Measurements from ENCODE around the gene NDE1.

NDE1 gene

DNA sequence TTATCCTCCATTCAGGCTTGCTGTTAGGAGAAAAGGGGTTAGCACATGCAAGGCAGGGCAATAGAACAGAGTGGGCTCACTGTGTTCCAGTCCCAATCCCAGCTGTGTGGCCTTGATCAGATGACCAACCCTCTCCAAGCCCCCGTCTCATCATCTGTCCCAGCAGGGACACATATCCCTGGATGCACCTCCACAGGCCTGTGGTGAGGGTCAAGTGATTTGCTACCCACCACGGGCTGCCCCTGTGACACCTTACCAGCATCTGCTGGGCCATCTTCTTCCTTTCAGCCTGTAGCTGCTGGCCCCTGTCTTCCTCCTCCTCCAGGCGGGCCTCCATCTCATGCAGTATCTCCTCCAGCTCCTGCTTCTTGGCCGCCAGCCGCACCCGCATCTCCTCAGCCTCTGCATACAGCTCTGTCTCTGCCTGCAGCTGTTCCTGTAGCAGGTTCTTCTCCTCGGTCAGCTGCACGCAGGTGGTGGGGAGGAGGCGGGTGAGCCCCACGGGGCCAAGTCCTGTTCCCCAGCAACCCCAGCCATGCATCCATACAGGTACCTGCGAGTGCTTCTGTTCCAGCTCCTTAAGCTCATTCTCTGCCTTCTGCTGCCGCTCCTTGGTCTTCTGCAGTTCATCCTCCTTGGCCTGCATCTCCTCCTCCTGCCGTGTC is 91.3 kb downstream of the NDE1 start:
- no peak for DNase-seq

DNA sequence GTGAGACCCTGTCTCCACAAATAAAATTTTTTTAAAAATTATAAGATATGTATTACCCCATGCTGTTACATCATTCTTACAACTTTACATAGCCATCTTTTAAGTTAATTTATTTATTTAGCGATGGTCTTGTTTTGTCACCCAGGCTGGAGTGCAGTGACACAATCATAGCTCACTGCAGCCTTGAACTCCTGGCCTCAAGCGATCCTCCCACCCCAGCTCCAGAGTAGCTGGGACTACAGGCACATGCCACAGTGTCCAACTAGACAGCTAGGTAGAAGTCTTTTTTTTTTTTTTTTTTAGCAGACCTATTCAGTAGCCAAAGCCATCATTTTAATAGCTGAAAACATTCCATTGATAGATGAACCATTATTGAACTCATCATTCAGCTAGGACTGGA is 92.7 kb downstream of the NDE1 start:
- no peak for DNase-seq

DNA sequence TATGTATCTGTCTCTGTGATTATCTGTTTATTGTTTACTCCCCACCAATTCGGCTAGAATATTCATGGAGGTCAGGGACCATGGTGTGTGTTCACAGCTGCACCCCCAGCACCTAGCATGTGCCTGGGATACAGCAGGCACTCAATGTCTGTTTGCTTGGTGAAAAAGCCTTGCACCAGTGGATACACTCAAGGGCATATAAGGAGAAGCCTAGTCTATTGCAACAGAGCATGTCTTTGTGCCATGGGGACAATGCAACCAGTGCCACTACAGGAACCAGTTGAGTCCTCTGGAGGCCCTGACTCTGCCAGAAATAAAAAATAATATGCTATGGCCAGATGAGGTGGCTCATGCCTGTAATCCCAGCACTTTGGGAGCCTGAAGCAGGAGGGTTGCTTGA is 93.6 kb downstream of the NDE1 start:
- DNase-seq, result no peak

DNA sequence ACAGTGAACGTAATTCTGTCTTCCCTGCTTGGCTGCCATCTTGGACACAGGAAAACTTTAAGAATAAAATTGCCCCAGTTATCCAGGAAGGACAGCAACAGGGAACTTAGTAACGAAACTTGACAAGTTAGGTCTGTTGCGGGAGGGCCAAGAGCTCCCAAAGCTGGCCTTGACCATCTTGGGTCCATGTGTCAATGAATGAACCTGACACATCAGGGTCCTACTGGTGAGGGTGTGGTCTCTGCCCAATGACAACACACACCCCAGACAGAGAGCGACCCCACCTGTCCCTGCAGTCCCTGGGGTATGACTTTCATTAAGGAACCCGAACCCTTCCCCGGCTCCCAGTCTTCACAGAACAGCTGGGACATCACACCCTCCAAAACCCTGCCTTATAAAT is 96.3 kb downstream of the NDE1 start:
- no peak for DNase-seq

DNA sequence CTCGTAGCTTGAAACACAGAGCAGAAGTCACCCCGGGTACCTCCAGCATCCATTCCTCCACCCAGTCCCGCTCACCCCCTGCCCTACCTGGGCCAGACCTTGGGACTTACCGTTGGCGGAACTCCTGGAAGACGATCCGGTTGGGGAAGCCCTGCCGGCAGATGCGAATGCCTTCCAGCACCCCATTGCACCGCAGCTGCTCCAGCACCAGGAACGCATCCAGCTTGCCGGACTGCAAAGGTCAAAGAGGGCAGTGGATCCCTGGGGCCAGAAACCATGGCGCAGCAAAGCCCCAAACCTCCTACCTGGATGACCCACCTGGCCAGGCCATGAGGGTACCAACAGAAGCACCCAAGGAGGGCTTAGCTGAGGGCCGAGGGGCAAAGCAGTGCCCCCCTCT is 97.9 kb downstream of the NDE1 start:
- DNase-seq, result no peak

- DNase-seq, result no peak
These were observed 98.6 kb downstream of the NDE1 start for GRCh38 chr16:15748654-15749053.

DNA sequence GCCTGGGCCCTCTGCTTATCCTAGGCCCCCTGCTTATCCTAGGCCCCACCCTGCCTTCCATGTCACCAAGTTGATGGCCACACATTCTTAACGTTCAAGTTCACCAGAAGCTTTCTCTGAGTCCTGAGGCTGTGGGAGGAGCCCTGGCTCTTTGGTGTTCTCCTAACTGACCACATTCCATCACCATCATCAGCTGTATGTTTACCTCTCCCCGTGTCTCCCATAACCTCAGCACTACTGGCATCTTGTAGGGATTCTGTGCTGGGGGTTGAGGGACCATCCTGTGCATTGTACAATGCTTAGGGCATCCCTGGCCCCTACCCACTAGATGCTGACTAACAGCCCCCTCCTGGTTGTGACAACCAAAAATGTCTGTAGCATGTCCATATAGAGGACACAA is 99.3 kb downstream of the NDE1 start:
- no peak for DNase-seq

- DNase-seq, result no peak
These were observed 99.9 kb downstream of the NDE1 start for GRCh38 chr16:15749985-15750384.

- DNase-seq, result no peak
These were observed 101.9 kb downstream of the NDE1 start for GRCh38 chr16:15751940-15752339.

DNA sequence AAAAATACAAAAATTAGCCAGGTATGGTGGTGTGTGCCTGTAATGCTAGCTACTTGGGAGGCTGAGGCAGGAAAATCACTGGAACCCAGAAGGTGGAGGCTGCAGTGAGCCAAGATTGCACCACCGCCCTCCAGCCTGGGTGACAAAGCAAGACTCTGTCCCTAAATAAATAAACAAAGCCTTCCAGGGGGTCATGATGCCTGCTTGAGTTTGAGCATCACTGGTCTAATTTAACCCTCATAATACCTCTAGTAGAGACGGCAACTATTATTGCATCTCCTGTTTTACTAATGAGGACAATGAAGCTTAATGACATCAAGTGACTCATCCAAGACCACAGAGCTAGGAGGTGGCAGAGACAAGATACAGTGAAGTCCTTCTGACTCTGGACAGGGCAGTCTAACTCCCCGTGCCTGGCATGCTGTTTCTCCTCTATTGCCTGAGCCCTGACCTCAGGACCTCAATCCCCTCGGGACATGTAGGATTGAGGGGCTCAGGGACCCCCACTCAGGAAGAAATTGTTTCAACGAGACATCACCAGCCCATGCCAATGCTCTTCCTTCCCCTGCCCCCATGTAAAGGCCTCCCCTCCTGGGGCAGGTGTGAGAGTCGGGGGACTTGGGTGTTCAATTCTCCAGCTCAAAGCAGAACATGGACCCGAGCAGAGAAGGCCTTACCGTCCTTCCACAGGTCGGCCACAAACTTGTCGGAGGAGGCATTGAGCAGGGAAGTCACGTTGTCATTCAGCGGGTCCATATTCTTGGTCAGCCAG is 102.9 kb downstream of the NDE1 start:
- no peak for DNase-seq

GRCh38 chr16:15754821-15755534 is 104.9 kb downstream of the NDE1 start:
- DNase-seq, result no peak

GRCh38 chr16:15757077-15757386 is 107.0 kb downstream of the NDE1 start:
- no peak for DNase-seq

DNA sequence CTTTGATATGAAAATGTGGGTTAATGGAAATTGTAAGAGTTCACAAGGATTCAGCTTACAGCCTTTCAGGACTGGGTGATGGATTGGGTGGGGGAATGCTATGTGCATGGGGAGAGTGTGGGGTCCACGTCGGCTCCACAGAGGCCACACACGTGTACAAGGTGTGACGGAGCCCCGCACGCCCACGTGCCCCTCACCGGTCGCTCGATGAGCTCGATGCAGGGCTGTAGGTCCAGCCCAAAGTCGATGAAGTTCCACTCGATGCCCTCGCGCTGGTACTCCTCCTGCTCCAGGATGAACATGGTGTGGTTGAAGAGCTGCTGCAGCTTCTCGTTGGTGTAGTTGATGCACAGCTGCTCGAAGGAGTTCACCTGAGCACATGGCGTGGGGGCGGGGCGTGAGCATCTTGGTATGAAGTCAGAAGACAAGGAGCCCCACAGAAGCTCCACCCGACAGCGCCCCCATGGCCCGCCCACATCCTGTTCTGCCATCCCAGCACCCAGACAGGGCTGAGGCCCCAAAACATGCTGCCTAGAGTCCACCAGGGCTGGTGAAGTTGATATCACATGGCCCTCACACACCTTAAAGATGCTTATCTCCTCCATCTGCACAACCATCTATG is 107.7 kb downstream of the NDE1 start:
- DNase-seq, result no peak

GRCh38 chr16:15759070-15759469 is 109.0 kb downstream of the NDE1 start:
- no peak for DNase-seq

- no peak for DNase-seq
These were observed 110.1 kb downstream of the NDE1 start for GRCh38 chr16:15760129-15760528.

- DNase-seq, result no peak
These were observed 114.1 kb downstream of the NDE1 start for GRCh38 chr16:15764112-15764511.

- DNase-seq, result no peak
These were observed 115.1 kb downstream of the NDE1 start for GRCh38 chr16:15765116-15765515.

DNA sequence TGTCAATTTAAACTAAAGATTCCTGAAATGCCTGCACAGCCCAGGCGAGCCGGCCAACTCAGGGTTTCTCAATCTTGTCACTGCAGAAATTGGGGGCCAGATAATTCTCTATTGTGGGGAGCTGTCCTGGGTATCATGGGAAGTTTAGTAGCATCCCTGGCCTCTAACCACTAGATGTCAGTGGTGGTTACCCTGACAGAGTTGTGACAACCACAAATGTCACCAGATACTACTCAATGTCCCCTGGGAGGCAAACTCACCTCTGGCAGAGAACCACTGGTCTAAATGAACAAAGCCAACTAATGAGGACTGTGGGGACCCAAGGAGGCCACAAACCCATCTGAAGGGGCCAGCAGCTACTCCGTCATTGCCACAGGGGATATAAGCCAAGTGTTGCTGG is 115.8 kb downstream of the NDE1 start:
- peak; percentile 11 for DNase-seq

GRCh38 chr16:15766918-15767317 is 116.9 kb downstream of the NDE1 start:
- DNase-seq, result no peak

DNA sequence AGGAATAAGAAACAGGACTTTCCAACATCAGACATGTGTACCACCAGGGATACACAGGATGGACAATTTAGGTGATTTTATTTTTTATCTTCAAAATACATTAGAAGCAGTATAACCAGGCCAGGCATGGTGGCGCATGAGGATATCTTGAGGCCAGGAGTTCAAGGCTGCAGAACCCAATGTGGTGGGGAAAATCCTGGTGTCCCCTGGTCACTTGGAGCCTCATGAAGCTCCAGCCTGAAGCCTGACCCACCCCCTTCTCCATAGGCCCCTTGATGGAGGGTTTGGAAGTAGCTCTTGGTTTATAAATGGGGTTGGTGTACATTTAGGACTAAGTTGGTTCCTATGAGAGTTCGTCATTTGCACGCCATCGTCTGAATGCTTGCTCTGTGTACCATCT is 118.2 kb downstream of the NDE1 start:
- no peak for DNase-seq

GRCh38 chr16:15769239-15769638 is 119.2 kb downstream of the NDE1 start:
- DNase-seq, result no peak

DNA sequence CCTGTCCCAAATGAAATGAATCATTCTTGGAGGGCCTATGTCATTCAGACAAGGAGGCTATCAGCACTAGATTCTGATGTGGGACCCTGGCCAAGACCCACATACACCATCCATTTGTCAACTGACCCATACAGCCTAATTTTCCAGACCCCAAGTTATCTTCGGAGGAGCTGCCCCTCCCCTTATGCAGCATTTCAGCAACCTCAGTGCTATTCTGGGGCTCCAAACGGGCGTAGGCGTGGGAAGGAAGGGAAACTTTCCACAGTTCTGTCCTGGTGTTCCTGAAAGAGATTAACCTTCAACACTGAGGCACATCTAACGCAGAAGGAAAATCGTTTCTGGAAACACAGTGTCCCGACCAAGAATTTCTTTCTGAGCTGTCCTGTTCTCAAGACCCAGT is 120.1 kb downstream of the NDE1 start:
- no peak for DNase-seq

GRCh38 chr16:15770512-15770911 is 120.5 kb downstream of the NDE1 start:
- DNase-seq, result no peak

GRCh38 chr16:15771694-15772093 is 121.6 kb downstream of the NDE1 start:
- no peak for DNase-seq

Data from NCI-H2227 treated with DMSO at 0.1 percent for 48 hours (cell line).